HepG2 (cell line): Measurements from ENCODE around the gene SARNP. TPM values are rescaled to one million over a fixed set of nuclear protein-coding genes. Genes with fewer than 3 reads are reported as not detected.

Experiments used
- ATAC-seq: fragments of 200-7000 bp; cut with Tn5 transposase; 3 replicates; pipeline ENCODE4 v1.9.1; 2020; ENCODE audit warnings: mild to moderate bottlenecking, moderate library complexity
- BruUV-seq: library from RNA; stranded (reverse); fragments of 400-500 nt; replicated peaks from 2 replicates; lab custom pipeline; 2021; lab: Mats Ljungman, UMichigan
- CTCF ChIA-PET: fragments of 300-600 bp; formaldehyde crosslinking; extraction: SDS; loops from one replicate; lab custom pipeline; 2021; ENCODE audit warnings: low total read pairs, inconsistent platforms, low intra/inter-chr PET ratio; lab: Yijun Ruan, JAX
- POLR2A ChIA-PET: fragments of 350-600 bp; sonication (Branson Sonifier 250); formaldehyde crosslinking; loops from one replicate; lab custom pipeline; 2020; ENCODE audit warnings: antibody characterized with exemption, inconsistent platforms; lab: Yijun Ruan, JAX
- DNase-seq: peaks from one replicate; pipeline ENCODE4 v3.0.0-alpha.2; 2015; ENCODE audit warnings: low spot score
- FAIRE-seq: peaks from 3 replicates; lab custom pipeline; 2011; peaks lifted over from hg19 to GRCh38; lab: Jason Lieb, UNC
- H2AFZ ChIP-seq: one replicate; pipeline ENCODE4 v1.6.1; 2011; ENCODE audit warnings: low read length, inconsistent platforms
- H3K27ac ChIP-seq: fragments of 300-600 bp; 3 replicates; pipeline ENCODE4 v1.8.0; 2011; ENCODE audit warnings: mixed run types, mild to moderate bottlenecking, mixed read lengths, low read length, inconsistent platforms; ENCODE audit not compliant: insufficient read depth; ENCODE audit errors: extremely low read length
- H3K27me3 ChIP-seq, 2 experiments: fragments of 200-600 bp in 1 of 2; 2 replicates in 1 of 2; 3 replicates in 1 of 2; pipeline versions ENCODE4 v1.6.0 to v1.8.0; 2011; ENCODE audit warnings: low read length in 2 of 2, mild to moderate bottlenecking in 2 of 2, moderate library complexity in 2 of 2, inconsistent platforms in 1 of 2; ENCODE audit not compliant: insufficient read depth in 2 of 2, control insufficient read depth in 1 of 2
- H3K36me3 ChIP-seq, 2 experiments: fragments of 200-600 bp in 1 of 2; replicated peaks in 1 of 2; 2 replicates in 1 of 2; 3 replicates in 1 of 2; pipeline versions ENCODE4 v1.5.1 to v1.8.0; 2011; ENCODE audit warnings: low read length in 2 of 2, inconsistent platforms in 1 of 2; ENCODE audit not compliant: insufficient read depth in 2 of 2, control insufficient read depth in 1 of 2
- H3K4me1 ChIP-seq: 2 replicates; pipeline ENCODE4 v1.5.1; 2012; ENCODE audit warnings: low read length, inconsistent platforms; ENCODE audit not compliant: insufficient read depth
- H3K4me2 ChIP-seq: 2 replicates; pipeline ENCODE4 v1.6.0; 2011; ENCODE audit warnings: low read depth, low read length, inconsistent platforms
- H3K4me3 ChIP-seq, 3 experiments: fragments of 200-600 bp in 1 of 3; sonication (generic), shearing (Covaris generic) in 1 of 3; replicated peaks in 1 of 3; 2 replicates each; pipeline ENCODE4 v1.5.1; 2011 to 2016; ENCODE audit warnings: low read length in 3 of 3, inconsistent platforms in 2 of 3, low read depth in 2 of 3, mild to moderate bottlenecking in 2 of 3, control low read depth in 1 of 3, mixed read lengths in 1 of 3; ENCODE audit not compliant: insufficient read depth in 1 of 3
- H3K79me2 ChIP-seq: one replicate; pipeline ENCODE4 v1.6.1; 2011; ENCODE audit warnings: low read length, inconsistent platforms; ENCODE audit not compliant: insufficient read depth
- H3K9ac ChIP-seq: 2 replicates; pipeline ENCODE4 v1.6.0; 2011; ENCODE audit warnings: mild to moderate bottlenecking, low read depth, low read length, inconsistent platforms; ENCODE audit not compliant: insufficient read depth
- H3K9me3 ChIP-seq: 2 replicates; pipeline ENCODE4 v1.5.1; 2012; ENCODE audit warnings: mild to moderate bottlenecking, low read length
- H4K20me1 ChIP-seq: 2 replicates; pipeline ENCODE4 v1.6.0; 2011; ENCODE audit warnings: inconsistent platforms, mild to moderate bottlenecking, low read length, moderate library complexity; ENCODE audit not compliant: insufficient read depth
- ARNT ChIP-seq: fragments of 450-650 bp; IDR thresholded peaks from 2 replicates; pipeline ENCODE4 v1.6.1; 2017
- DRAP1 ChIP-seq: IDR thresholded peaks from 2 replicates; pipeline ENCODE4 v1.6.1; 2016; ENCODE audit warnings: missing genetic modification reagents, missing compliant biosample characterization
- PATZ1 ChIP-seq: sonication (generic); formaldehyde crosslinking; IDR thresholded peaks from 2 replicates; pipeline ENCODE4 v1.4.0; 2020; ENCODE audit warnings: missing genetic modification reagents
- SAP130 ChIP-seq: IDR thresholded peaks from 2 replicates; pipeline ENCODE4 v1.6.1; 2016; ENCODE audit warnings: low read depth
- SIN3A ChIP-seq: IDR thresholded peaks from 2 replicates; pipeline ENCODE4 v1.6.1; 2011; ENCODE audit warnings: low read depth, mild to moderate bottlenecking, control low read depth, low read length, borderline replicate concordance
- SOX6 ChIP-seq, 2 experiments: fragments of 450-650 bp in 1 of 2; sonication (generic) in 1 of 2; formaldehyde crosslinking in 1 of 2; IDR thresholded peaks; 2 replicates each; pipeline versions ENCODE4 v1.4.0 to v1.6.1; 2017 to 2020; ENCODE audit warnings: antibody characterized with exemption in 1 of 2, mild to moderate bottlenecking in 1 of 2, missing genetic modification reagents in 1 of 2
- TGIF2 ChIP-seq: IDR thresholded peaks from 2 replicates; pipeline ENCODE4 v1.6.1; 2016; ENCODE audit warnings: control low read depth, missing compliant biosample characterization
- ZC3H13 ChIP-seq: sonication (generic); formaldehyde crosslinking; IDR thresholded peaks from 2 replicates; pipeline ENCODE4 v1.8.1; 2023; ENCODE audit warnings: mild to moderate bottlenecking, missing genetic modification reagents, moderate library complexity
- ZNF280D ChIP-seq: sonication (generic); formaldehyde crosslinking; IDR thresholded peaks from 2 replicates; pipeline ENCODE4 v1.5.1; 2020; ENCODE audit warnings: mild to moderate bottlenecking, missing genetic modification reagents
- ZNF512B ChIP-seq: sonication (generic); formaldehyde crosslinking; IDR thresholded peaks from 2 replicates; pipeline ENCODE4 v1.5.1; 2020; ENCODE audit warnings: missing genetic modification reagents, mild to moderate bottlenecking, borderline replicate concordance
- ZNF710 ChIP-seq: sonication (generic); formaldehyde crosslinking; IDR thresholded peaks from 2 replicates; pipeline ENCODE4 v1.5.0; 2020; ENCODE audit warnings: mild to moderate bottlenecking, missing genetic modification reagents, borderline replicate concordance
- WGBS: methylation state at CpG from one replicate; pipeline ENCODE4 v1.1.6; 2017; ENCODE audit warnings: low lambda C conversion rate; 5-methylcytosine and 5-hydroxymethylcytosine counted together
- in situ Hi-C: cut with HindIII; loops from 2 replicates; pipeline ENCODE4 v1.10.0; 2017; ENCODE audit warnings: low pct_unique_long_range_greater_than_20kb; ENCODE audit not compliant: extremely low pct_ligation_motif_present
- intact Hi-C: fragments of 100-400 bp; cut with micrococcal nuclease; formaldehyde crosslinking; loops from one replicate; pipeline ENCODE4 v1.10.0; 2022; ENCODE audit not compliant: unreplicated experiment
- polyA plus RNA-seq, 8 experiments: library from polyadenylated mRNA; depleted of rRNA in 3 of 8; stranded (reverse) in 7 of 8; unstranded in 1 of 8; fragments of >200 nt; fragmentation: Illumina TruSeq in 4 of 8; extraction: Trizol in 4 of 8; gene quantifications; 2 replicates each; pipeline versions ENCODE4 v1.2.1 to v1.2.3, GENCODE V29; 2011 to 2016; ENCODE audit warnings: low read depth in 4 of 8, missing spikeins in 1 of 8, mixed read lengths in 1 of 8; ENCODE audit not compliant: insufficient read depth in 1 of 8
- total RNA-seq, 5 experiments: library from RNA; depleted of rRNA; stranded (reverse); fragments of >200 nt; fragmentation: Illumina TruSeq; extraction: Trizol; gene quantifications; 2 replicates each; pipeline ENCODE4 v1.2.3, GENCODE V29; 2016; ENCODE audit warnings: low read depth in 1 of 5

The SARNP gene
- total and polyA plus RNA-seq, 2 of the 13 experiments (the other 11 are each of a cell fraction or from before 2014, with no cell fraction given), result 59.0 to 95.4 TPM

- POLR2A ChIA-PET, result interaction anchor here (1.2 to 1.4 kb wide), 2 partner anchors 14 to 86 kb away, joined by 3 to 7 read pairs; partner anchors contain the start of genes CD63 and DNAJC14
- FAIRE-seq (no peak), ATAC-seq (peak; percentile 18; the same call in 1 of the 3 replicates), DNase-seq (peak; percentile 39)
- peak within 1 kb of the TSS; percentile 74 for H2AFZ ChIP-seq
- H3K9ac ChIP-seq, result peak within 1 kb of the TSS; percentile 50
- in situ Hi-C loops (no loop called here), intact Hi-C loops (no loop called here)
- BruUV-seq, result no TSS peak
- no peaks in the 10 kb centered on the region for H3K36me3 ChIP-seq
- H3K27ac ChIP-seq, result no peak within 1 kb of the TSS
- TF ChIP-seq SAP130 (CRISPR knock-in tag) (peak; percentile 24; the same call in 1 of the 2 replicates), ZNF280D (no peak), SOX6 (IDR thresholded peaks at IDR 0.05) (0 out of 2 replicates have a peak, but pooled peaks have one; percentile 26), SOX6 (CRISPR knock-in tag; IDR thresholded peaks at IDR 0.05) (no peak), ZC3H13 (CRISPR knock-in tag) (no peak), ARNT (0 out of 2 replicates have a peak, but pooled peaks have one; percentile 77), PATZ1 (CRISPR knock-in tag) (peak; percentile 74), ZNF710 (CRISPR knock-in tag) (peak; percentile 76; the same call in 1 of the 2 replicates), SIN3A (peak; percentile 45; the same call in 1 of the 2 replicates), DRAP1 (CRISPR knock-in tag) (peak; percentile 90), TGIF2 (CRISPR knock-in tag) (0 out of 2 replicates have a peak, but pooled peaks have one; percentile 35), ZNF512B (peak; percentile 61; the same call in 1 of the 2 replicates)
- TF ChIP-seq, all 625 proteins: peak for 9
- no peaks in the 10 kb centered on the region for H3K79me2 ChIP-seq
- no peaks in the 10 kb centered on the region for H3K9me3 ChIP-seq
- H3K4me3 ChIP-seq, result peak within 1 kb of the TSS; percentile 58 to 88 (median 74)
- peaks cover 0 to 12% of the 10 kb centered on the region in 2 experiments; a peak in 2 of 5 replicates for H3K27me3 ChIP-seq
- peak within 1 kb of the TSS; percentile 98 for H3K4me2 ChIP-seq
- CTCF ChIA-PET, result no interaction called here
- peaks cover 44% of the 10 kb centered on the region for H3K4me1 ChIP-seq
- under 1% methylated on average over 30 of the region's 53 CpGs for WGBS
- no peaks in the 10 kb centered on the region for H4K20me1 ChIP-seq
Observed at GRCh38 chr12:55742719-55743405, 74.7 kb downstream of the SARNP start, which contains the start of gene GDF11. TSS of gene GDF11 (plus strand) at chr12:55743122. CDS start at chr12:55743317, 195 bp downstream.
